Bronchus fibroblast of lung (primary cell): ENCODE data around the gene PPP4C. TPM values are rescaled to one million over a fixed set of nuclear protein-coding genes. Genes with fewer than 3 reads are reported as not detected.

Experiments used
- total RNA-seq: library from RNA; depleted of rRNA; stranded (reverse); fragments of >200 nt; gene quantifications from 2 replicates; pipeline ENCODE4 v1.2.3, GENCODE V29; 2015

The PPP4C gene
- total RNA-seq, result 123 and 132 TPM in 2 replicates

DNA sequence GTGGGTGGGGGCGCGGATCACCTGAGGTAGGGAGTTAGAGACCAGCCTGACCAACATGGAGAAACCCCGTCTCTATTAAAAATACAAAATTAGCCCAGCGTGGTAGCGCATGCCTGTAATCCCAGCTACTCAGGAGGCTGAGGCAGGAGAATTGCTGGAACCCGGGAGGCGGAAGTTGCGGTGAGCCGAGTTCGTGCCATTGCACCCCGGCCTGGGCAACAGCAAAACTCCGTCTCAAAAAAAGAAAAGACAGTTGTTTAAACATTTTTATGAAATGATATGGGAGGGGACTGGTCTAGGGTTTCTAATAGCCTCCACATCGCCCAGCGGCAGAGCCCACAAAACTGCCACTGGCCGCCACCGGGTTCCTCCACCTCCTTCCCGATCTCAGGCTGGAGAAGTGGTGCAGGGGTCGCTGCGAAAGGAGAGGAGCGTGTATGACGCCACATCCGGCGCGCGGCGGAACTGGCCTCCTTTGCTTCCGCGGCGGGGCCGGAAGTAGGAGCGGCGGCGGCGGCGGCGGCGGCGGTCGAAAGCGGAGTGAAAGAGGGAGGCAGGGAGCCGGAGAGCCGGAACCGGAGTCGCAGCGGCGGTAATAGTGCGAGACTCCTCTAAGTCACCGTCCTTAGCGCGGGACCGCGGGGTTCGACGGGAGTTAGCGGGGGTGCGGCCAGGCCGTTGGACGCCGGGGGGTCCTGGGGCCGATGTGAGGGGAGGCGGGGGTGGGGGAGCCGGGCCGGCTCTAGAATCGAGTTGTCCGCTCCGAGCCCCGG lies at the start of gene PPP4C:
TSS of gene PPP4C (plus strand) at position 492 of the 773 bp plus-strand sequence. CDS start 384 bp downstream, outside the sequence.

DNA sequence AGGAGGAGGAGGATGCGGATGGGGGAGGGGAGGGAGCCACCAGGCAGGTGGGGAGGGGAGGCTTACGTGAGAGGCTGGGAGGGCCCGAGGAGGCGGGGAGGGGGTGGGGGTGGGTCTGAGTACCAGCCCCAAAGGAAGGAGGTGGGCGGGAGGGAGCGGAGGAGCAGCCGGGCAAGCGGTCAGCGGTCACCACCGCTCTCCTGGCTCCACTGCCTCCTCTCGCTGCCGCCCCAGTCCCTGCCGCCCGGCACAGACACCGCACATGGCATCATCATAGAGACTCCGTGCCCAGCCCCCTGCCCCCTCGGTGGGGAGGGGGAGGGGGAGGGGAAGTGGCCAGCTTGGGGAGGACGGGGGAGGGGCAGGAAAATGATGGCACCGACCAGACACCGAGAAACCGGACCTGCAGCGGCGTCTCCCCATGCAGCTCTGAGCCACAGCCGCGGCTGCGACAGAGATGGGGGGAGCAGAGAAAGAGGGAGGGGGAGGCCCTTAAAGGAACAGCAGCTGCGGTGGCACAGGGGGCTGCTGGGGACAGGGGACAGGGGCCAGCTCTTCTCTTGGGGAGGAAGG lies 44.9 kb upstream of the PPP4C start, which contains the start of gene TLCD3B:
TSS of gene TLCD3B (minus strand) at position 431 of the 573 bp plus-strand sequence. CDS start 744 bp downstream, outside the sequence.

DNA sequence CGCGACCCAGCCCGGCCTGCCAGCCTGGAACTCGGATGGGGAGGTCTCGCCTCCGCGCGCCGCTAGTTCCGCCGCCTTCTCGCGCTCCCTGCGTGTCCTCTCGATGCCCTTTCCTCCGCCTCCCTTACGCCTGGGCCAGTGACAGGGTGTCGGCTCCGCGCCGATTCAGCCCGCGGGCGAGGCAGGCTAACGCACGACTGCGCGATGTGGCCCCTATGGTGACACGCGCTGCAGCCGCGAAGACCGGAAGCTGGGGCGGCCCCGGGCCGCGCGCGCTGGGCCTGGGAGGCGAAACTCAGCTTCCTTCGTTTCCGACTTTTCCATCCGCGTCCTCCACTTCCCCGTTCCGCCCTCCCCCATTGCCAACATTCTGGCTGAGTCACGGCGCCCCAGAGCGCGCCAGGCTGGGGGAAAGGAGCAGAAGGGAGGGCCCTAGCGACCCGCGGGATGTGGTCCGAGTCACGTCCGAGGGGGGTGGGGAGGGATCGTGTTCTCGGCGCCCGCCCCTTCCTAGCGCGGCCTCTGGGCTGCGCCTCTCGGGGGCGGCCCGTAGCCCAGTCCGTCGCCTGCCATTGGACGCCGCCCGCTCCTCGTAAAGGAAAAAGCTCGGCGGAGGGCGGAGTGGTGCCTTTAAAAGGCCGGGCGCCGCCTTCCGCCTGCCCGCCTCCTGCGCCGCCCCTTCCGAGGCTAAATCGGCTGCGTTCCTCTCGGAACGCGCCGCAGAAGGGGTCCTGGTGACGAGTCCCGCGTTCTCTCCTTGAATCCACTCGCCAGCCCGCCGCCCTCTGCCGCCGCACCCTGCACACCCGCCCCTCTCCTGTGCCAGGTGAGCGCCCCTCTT lies 10.5 kb upstream of the PPP4C start, which contains the start of gene ALDOA:
TSS of gene ALDOA (plus strand) at position 659 of the 841 bp plus-strand sequence. CDS start 1,138 bp downstream, outside the sequence.

DNA sequence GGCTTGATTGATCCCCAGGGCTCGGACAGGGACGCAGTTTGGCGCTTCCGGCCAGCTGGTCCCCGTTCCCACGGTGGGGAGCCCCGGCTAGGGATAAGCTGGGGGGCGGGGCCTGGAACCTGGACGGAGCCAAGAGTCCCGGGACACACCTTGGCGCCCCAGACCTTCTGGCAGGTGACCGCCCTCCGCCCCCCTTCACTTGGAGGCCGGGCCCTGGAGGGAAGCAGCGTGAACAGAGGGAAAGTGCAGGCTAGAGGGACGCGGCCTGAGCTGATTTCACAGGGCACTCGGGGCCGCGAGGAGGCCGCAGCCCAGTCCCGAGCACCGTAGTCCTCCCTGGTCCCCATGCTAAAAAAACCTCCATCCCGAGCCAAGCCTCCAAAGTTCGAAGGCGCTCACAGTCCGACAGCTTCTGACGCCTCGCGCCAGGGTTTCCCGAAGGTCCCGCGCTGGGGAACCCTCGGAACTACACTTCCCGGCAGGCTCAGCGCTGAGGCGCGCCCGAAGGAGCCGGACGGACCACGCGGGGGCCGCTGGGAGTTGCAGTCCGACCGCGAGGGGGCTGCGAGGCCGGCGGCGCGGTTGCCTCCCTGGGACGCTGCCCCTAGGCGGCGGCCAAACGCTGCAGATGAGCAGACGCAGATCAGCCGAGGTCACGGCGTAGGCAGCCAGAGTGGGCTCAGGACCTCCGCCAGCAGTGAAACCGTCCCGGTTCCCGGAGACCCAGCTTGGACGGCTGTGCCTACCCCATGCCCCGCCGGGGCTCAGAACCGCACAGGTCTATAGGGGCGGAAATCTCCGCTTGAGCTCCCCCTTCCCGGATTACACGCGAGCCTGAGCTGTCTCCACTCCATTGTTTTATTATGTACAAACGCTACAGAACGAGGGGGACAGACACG lies 15.9 kb downstream of the PPP4C start, which contains the start of gene TBX6:
TSS of gene TBX6 (minus strand) at position 451 of the 899 bp plus-strand sequence. CDS start 731 bp downstream, outside the sequence.

DNA sequence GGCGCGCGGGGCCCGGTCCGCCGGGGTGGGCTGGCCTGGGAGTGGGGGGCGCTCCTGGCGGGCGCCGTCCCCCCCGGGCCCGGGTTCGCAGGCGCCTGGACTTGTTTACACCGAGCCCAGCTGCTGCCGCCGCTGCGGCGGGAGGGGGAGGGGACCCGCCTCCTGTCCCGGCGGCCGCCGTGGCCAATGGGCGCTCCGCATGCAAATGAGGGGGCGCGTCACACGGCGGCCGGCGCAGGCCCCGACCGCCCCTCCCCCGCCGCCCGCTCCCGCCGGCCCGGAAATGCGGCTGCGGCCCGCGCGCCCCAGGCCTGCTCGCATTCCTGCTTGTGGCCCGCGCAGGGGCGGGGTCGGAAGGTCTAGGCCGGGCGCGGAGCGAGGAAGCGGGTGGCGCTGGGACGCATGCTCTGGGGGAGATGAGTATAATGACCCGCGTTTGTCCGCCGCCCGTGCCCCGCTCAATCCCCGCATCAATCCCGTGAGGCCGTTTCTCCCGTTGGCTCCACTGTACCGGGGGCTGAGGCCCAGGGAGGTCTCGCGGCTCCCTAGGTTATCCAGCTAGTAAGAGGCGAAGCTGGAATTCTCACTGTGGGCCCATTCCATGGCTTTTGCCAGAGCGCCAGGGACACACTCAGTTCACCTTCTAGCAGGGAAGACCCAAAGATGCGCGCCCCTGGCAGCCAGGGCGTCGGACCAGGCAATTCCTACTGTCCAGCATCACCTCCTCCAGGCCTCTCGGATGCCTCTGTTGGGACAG lies 20.5 kb downstream of the PPP4C start, which contains the start of gene YPEL3:
TSS of gene YPEL3 (minus strand) at position 109 of the 757 bp plus-strand sequence. CDS start 731 bp downstream, outside the sequence.

DNA sequence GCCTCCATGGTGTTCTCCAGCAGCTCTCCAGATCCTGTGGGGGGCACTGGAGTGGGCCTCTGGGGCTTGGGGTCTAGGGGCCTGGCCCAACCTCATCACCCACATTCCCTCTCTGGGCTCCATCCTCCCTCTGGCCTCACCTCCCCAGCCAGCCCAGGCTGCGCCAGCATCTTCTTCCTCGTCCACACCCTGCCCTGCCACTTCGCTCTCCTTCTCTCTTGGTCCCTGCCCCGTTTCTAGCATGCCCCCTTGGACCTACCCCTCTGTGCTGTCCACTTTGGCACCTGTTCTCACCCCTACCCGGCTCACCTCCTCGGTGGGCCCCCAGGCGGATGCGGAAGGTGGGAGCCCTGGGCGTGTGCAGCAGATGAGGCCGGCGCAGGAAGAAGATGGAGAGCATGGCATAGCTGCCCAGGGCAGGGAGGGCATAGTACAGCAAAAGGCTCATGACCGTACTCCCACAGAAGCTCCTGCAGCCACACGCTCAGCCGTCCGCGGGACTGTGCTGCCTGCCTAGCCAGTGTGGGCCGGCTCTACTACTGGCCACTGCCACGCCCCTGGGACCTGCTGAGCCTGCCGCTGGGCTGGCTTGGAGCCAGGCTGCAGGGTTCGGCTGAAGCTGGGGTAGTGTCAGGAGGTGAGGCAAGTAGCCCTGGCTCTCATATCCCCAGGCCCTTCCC lies 37.4 kb downstream of the PPP4C start, which contains the start of gene GDPD3:
TSS of gene GDPD3 (minus strand) at position 507 of the 680 bp plus-strand sequence. CDS start at position 448, 59 bp downstream.

Other genes starting within 250 kb of the PPP4C start
- 80.6 and 87.8 TPM in 2 replicates for gene CDIPT, start 212.8 kb upstream of the PPP4C start, total RNA-seq
- 1.7 and 3.4 TPM in 2 replicates for gene SEZ6L2, start 176.4 kb upstream of the PPP4C start, total RNA-seq
- gene ASPHD1, start 175.5 kb upstream of the PPP4C start, total RNA-seq, result 2.9 and 4.8 TPM in 2 replicates
- 7.2 and 8.6 TPM in 2 replicates for gene KCTD13, start 149.8 kb upstream of the PPP4C start, total RNA-seq
- 99.9 and 105 TPM in 2 replicates for gene TMEM219, start 113.9 kb upstream of the PPP4C start, total RNA-seq
- 27.4 and 30.8 TPM in 2 replicates for gene TAOK2, start 102.1 kb upstream of the PPP4C start, total RNA-seq
- gene HIRIP3, start 80.4 kb upstream of the PPP4C start, total RNA-seq, result 17.3 and 18.7 TPM in 2 replicates
- gene INO80E, start 79.8 kb upstream of the PPP4C start, total RNA-seq, result 101 and 119 TPM in 2 replicates
- 0.30 and 0.34 TPM in 2 replicates for gene DOC2A, start 65.0 kb upstream of the PPP4C start, total RNA-seq
- not detected in 2 replicates for gene C16orf92, start 52.8 kb upstream of the PPP4C start, total RNA-seq
- gene TLCD3B, start 44.7 kb upstream of the PPP4C start, total RNA-seq, result 0.15 and 0.34 TPM in 2 replicates
- 1,260 and 1,271 TPM in 2 replicates for gene ALDOA, start 10.2 kb upstream of the PPP4C start, total RNA-seq
- under 0.01 and 0.15 TPM in 2 replicates for gene TBX6, start 15.9 kb downstream of the PPP4C start, total RNA-seq
- 25.9 and 28.7 TPM in 2 replicates for gene YPEL3, start 20.2 kb downstream of the PPP4C start, total RNA-seq
- gene GDPD3, start 37.5 kb downstream of the PPP4C start, total RNA-seq, result 0.17 and 0.74 TPM in 2 replicates
- gene MAPK3, start 47.2 kb downstream of the PPP4C start, total RNA-seq, result 67.2 and 82.8 TPM in 2 replicates
- gene CORO1A, start 107.6 kb downstream of the PPP4C start, total RNA-seq, result 7.4 and 7.7 TPM in 2 replicates
- 442 and 580 TPM in 2 replicates for gene BOLA2B, start 117.7 kb downstream of the PPP4C start, total RNA-seq
- 32.0 and 42.2 TPM in 2 replicates for gene SLX1A, start 117.9 kb downstream of the PPP4C start, total RNA-seq
- gene SULT1A3, start 123.3 kb downstream of the PPP4C start, total RNA-seq, result 1.2 and 1.8 TPM in 2 replicates
- gene NPIPB13, start 172.5 kb downstream of the PPP4C start, total RNA-seq, result 0.30 TPM in 1 of 2 replicates, not detected in the other